ENCODE data around the gene MYLK. TPM values are rescaled to one million over a fixed set of nuclear protein-coding genes. Genes with fewer than 3 reads are reported as not detected.

The MYLK gene
- total and polyA plus RNA-seq, 11 donors, result 3.2 to 20.7 (median 12.4) TPM

DNA sequence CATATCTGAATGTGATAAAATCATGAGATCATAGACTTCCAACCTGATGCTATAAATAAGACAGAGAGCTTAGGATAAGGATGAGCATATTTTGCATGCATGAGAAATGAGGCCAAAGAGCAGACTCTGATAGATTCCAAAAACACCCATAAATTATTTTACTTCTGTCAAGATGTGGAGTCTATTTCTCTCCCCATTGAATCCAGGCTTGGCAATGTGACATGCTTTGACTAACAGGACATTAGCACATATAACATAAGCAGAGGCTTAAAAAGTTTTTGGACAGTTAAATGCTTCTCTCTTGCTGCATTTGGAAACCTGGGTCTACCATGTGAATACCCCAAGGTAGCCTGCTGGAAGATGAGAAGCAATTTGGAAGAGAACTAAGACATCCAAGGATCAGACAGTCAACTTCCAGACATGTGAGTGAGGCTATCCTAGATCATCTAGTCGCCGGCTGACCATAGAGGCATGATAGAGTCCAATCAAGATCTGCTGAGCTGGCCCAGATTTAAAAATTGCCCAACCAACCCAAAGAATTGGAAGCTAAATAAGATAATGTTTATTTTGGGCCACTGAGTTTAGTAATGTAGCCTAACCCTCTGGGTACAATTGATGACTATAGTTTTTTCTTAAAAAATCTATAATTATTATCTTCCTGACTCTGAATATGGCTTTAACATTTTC lies 30.3 kb downstream of the MYLK start:
- TF ChIP-seq CTCF (IDR thresholded peaks at IDR 0.05), result no peak
- TF ChIP-seq POLR2A (IDR thresholded peaks at IDR 0.05), result no peak
- no peak for ATAC-seq
- WGBS, 4 donors, result 92 to 98% (median 96%) methylated on average over 2 of the region's 2 CpGs

GRCh38 chr3:123847209-123847608 lies 36.9 kb downstream of the MYLK start:
- H3K36me3 ChIP-seq, result no peaks in the 10 kb centered on the region
- peaks cover 0 to 45% (median 28%) of the 10 kb centered on the region in 12 donors for H3K9me3 ChIP-seq
- intact Hi-C loops (cut with DNase I), result no loop called here
- no peak overlapping the region for H3K4me3 ChIP-seq
- DNase-seq, result no peak
- WGBS, 4 donors, result 79 to 87% (median 85%) methylated on average over 1 of the region's 1 CpG
- H3K27ac ChIP-seq, result no peak overlapping the region
- no peak for ATAC-seq
- no peak for TF ChIP-seq POLR2A (IDR thresholded peaks at IDR 0.05)
- no peak for TF ChIP-seq CTCF (IDR thresholded peaks at IDR 0.05)
- H3K4me1 ChIP-seq, result no peaks in the 10 kb centered on the region
- H3K27me3 ChIP-seq, result no peaks in the 10 kb centered on the region

More for the DNA sequence above, 30.3 kb downstream of the MYLK start:
- Histone ChIP-seq H3K36me3 (no peaks in the 10 kb centered on the region), H3K4me3 (no peak overlapping the region), H3K27ac (no peak overlapping the region), H3K9me3 (peaks cover 0 to 18% (median 4%) of the 10 kb centered on the region in 12 donors), H3K4me1 (no peaks in the 10 kb centered on the region), H3K27me3 (no peaks in the 10 kb centered on the region)
- DNase-seq, result no peak
- intact Hi-C loops (cut with DNase I), result no loop called here

GRCh38 chr3:123843668-123844067 lies 40.5 kb downstream of the MYLK start:
- ATAC-seq (no peak), DNase-seq (no peak)
- Histone ChIP-seq H3K9me3 (peaks cover 0 to 64% (median 31%) of the 10 kb centered on the region in 12 donors), H3K36me3 (no peaks in the 10 kb centered on the region), H3K4me3 (no peak overlapping the region), H3K27me3 (no peaks in the 10 kb centered on the region), H3K4me1 (no peaks in the 10 kb centered on the region), H3K27ac (no peak overlapping the region)
- intact Hi-C loops (cut with DNase I), result no loop called here
- TF ChIP-seq POLR2A (IDR thresholded peaks at IDR 0.05) (no peak), CTCF (IDR thresholded peaks at IDR 0.05) (no peak)

- peaks cover 0 to 64% (median 28%) of the 10 kb centered on the region in 12 donors for H3K9me3 ChIP-seq
- DNase-seq, result no peak
- H3K36me3 ChIP-seq, result no peaks in the 10 kb centered on the region
- no peaks in the 10 kb centered on the region for H3K4me1 ChIP-seq
- H3K27me3 ChIP-seq, result no peaks in the 10 kb centered on the region
- H3K27ac ChIP-seq, result no peak overlapping the region
- no peak for ATAC-seq
- H3K4me3 ChIP-seq, result no peak overlapping the region
- WGBS, 4 donors, result 77 to 82% (median 80%) methylated on average over 4 of the region's 4 CpGs
- intact Hi-C loops (cut with DNase I), result no loop called here
- TF ChIP-seq POLR2A (IDR thresholded peaks at IDR 0.05), result no peak
- no peak for TF ChIP-seq CTCF (IDR thresholded peaks at IDR 0.05)
These were observed 41.4 kb downstream of the MYLK start for GRCh38 chr3:123842711-123843110.
